Measurements from ENCODE around the gene INTS13. TPM values are rescaled to one million over a fixed set of nuclear protein-coding genes. Genes with fewer than 3 reads are reported as not detected.
"Not testable (repeated sequence)": the region's sequence is repeated elsewhere in the genome, so short reads cannot be mapped to it uniquely, and the experiment has no call there.

The INTS13 gene, protein sequence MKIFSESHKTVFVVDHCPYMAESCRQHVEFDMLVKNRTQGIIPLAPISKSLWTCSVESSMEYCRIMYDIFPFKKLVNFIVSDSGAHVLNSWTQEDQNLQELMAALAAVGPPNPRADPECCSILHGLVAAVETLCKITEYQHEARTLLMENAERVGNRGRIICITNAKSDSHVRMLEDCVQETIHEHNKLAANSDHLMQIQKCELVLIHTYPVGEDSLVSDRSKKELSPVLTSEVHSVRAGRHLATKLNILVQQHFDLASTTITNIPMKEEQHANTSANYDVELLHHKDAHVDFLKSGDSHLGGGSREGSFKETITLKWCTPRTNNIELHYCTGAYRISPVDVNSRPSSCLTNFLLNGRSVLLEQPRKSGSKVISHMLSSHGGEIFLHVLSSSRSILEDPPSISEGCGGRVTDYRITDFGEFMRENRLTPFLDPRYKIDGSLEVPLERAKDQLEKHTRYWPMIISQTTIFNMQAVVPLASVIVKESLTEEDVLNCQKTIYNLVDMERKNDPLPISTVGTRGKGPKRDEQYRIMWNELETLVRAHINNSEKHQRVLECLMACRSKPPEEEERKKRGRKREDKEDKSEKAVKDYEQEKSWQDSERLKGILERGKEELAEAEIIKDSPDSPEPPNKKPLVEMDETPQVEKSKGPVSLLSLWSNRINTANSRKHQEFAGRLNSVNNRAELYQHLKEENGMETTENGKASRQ
- total RNA-seq = 100 to 1,000 TPM in 1 of 2 donors, 10 to 100 TPM in 1; 64.1 to 101 TPM

DNA sequence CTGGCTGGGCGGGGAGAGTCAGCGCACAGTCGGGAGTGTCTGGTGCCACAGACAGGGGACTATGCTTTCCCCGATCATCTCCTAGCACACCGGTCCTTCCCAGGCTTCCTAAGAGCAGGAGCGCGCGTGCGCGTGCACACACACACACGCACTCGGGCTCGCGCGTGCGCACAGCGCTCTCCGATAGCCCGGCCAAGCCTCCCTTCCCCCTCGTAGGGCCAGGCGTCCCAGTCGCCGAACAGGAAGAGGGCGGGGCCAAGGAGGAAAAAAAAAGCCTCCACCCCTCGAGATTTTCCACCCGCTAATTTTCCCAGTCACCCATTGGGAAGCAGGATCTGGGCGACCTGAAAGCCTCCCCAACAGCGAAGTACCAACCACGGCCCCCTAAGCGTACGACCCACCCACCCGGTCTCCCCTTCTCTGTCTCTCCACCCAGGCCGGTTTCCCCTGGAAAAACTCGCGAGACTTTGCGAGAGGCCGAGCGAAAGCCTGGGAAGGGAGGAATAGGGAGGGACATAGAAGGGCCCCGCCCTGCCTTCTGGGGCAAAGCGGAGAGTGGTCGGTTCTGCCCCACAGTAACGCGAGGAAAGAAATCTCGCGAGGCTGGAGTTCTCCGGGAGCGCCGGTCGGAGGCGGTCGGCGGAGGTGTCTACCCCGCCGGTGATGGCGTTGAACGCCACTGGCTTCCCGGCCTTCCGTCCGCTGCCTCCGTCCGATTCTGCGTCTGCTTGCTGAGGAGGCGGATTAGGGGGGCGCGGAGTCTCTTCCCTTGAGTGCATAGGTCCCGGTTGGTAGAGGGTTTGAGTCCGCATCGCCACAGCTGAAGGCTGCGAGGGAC, at the start of gene INTS13, which contains the start of gene FGFR1OP2:
TSS of gene INTS13 (minus strand) at position 119 of the 838 bp plus-strand sequence. CDS start 1,178 bp downstream, outside the sequence.
TSS of gene FGFR1OP2 (plus strand) at position 608 of the 838 bp plus-strand sequence. CDS start 15,689 bp downstream, outside the sequence.
- Mint-ChIP-seq H3K4me3 (peak within 1 kb of the TSS; percentile 91), H3K36me3 (ENCODE audit: low read depth) (peaks cover 78% of the 10 kb centered on the region), H3K9me3 (no peaks in the 10 kb centered on the region), H3K27ac (peak within 1 kb of the TSS; percentile 87), H3K27me3 (no peaks in the 10 kb centered on the region), H3K4me1 (peaks cover 41% of the 10 kb centered on the region)
- peak; percentile 91 for ATAC-seq (replicated peaks)

DNA sequence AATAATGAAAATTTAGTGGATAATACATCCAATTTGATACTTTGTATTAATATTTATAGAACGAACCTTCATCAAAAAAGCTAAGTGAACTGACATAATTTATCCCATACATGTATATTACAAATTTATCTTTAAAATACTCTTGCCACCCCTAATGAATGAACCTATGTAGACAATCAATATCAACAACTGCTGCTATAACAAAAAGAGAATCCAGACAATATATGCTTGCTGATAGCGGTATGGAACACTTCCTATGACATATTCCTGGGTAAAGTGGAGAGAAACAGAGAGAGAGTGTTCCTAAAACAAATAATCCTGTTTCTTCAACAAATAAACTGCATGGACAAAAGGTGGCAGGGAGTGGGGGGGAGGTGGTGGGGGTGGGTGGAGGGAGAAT, 45.1 kb upstream of the INTS13 start:
- H3K27ac Mint-ChIP-seq = no peak overlapping the region
- H3K4me3 Mint-ChIP-seq = no peak overlapping the region
- ATAC-seq (replicated peaks) = no peak
- H3K9me3 Mint-ChIP-seq = peaks cover 4% of the 10 kb centered on the region
- H3K27me3 Mint-ChIP-seq = no peaks in the 10 kb centered on the region
- H3K36me3 Mint-ChIP-seq (ENCODE audit: low read depth) = peaks cover 57% of the 10 kb centered on the region
- no peaks in the 10 kb centered on the region for H3K4me1 Mint-ChIP-seq

DNA sequence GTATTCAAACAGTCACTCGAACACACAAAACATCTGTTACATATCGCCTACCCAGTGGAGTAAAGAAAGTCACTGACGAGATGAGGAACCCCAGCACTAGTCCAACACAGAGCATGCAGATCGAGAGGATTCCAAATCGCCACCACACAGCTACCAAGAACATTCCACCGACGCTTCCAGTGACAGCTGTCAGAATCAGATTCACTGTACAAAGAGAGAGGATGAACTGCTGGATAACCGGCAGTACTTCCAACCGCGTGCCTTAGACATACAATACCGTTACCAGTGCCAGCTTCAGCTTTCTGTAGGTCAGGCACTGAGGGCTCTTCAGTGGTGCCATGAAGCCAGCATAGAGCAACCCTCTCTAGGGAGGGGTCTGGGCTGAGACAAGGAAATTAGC, 42.0 kb upstream of the INTS13 start:
- Mint-ChIP-seq H3K4me3 (no peak overlapping the region), H3K27me3 (no peaks in the 10 kb centered on the region), H3K36me3 (ENCODE audit: low read depth) (peaks cover 52% of the 10 kb centered on the region), H3K9me3 (no peaks in the 10 kb centered on the region), H3K4me1 (peaks cover 4% of the 10 kb centered on the region), H3K27ac (no peak overlapping the region)
- ATAC-seq (replicated peaks) = no peak

DNA sequence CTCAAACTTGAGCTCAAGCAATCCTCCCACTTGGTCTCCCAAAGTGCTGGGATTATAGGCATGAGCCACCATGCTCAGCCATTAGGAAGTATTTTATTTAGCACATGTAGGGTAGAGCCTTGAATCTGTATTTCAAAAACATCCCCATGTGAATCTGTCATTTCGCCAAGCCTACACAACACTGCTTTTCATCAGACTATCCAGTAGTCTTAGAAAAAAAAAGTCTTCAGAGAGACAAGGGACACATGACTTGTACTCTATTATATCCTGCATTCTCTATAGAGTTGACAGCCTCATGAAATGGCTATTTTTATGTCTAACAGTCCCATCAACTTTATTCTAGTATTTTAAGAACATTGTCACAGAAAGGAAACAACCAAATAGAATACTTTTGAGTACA, 41.0 kb upstream of the INTS13 start:
- Mint-ChIP-seq H3K27ac (no peak overlapping the region), H3K9me3 (no peaks in the 10 kb centered on the region), H3K36me3 (ENCODE audit: low read depth) (peaks cover 54% of the 10 kb centered on the region), H3K4me1 (peaks cover 7% of the 10 kb centered on the region), H3K27me3 (no peaks in the 10 kb centered on the region), H3K4me3 (no peak overlapping the region)
- no peak for ATAC-seq (replicated peaks)

DNA sequence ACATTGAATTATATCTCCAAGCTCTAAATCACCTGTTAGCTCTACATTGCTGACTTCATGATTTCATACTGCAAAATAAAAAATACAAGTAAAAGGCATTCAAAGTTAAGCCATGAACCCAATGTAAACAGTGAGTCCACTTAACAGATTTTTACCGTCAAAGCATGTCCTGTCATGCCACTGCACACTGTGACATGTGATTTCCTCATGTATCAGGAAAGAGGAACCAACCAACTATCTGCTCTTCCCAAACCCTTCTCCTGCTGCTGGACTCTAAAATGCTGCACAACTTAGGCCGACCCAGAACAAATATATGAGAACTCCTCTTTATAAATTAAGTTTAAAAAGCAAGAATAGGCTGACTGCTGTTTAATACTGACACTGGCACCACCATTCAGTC, 38.9 kb upstream of the INTS13 start:
- H3K4me1 Mint-ChIP-seq = peaks cover 12% of the 10 kb centered on the region
- no peak overlapping the region for H3K27ac Mint-ChIP-seq
- H3K9me3 Mint-ChIP-seq = no peaks in the 10 kb centered on the region
- H3K27me3 Mint-ChIP-seq = no peaks in the 10 kb centered on the region
- H3K4me3 Mint-ChIP-seq = no peak overlapping the region
- ATAC-seq (replicated peaks) = no peak
- peaks cover 50% of the 10 kb centered on the region for H3K36me3 Mint-ChIP-seq (ENCODE audit: low read depth)

DNA sequence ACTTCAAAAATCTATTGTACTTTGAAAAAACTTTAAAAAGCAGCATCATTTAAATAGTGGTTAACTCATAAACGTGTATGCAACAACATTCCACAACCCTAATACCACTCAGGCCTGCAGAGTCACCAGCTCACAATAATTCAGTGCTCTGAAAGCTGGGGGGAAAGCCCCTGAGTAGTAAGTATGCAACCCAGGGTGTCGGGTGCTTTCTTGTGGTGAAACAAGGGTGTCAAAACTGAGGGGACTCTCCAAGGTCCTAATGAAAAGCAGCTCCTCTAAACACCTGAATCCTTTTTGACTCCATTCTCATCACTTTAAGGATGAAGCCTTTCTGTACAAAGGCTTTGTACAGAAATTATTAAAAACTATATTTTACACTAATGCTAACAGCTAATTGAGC, 34.2 kb upstream of the INTS13 start:
- H3K27ac Mint-ChIP-seq = no peak overlapping the region
- no peaks in the 10 kb centered on the region for H3K9me3 Mint-ChIP-seq
- ATAC-seq (replicated peaks) = peak; percentile 100
- H3K4me1 Mint-ChIP-seq = peaks cover 20% of the 10 kb centered on the region
- peak overlapping the region; percentile 39 for H3K4me3 Mint-ChIP-seq
- H3K27me3 Mint-ChIP-seq = no peaks in the 10 kb centered on the region
- peaks cover 57% of the 10 kb centered on the region for H3K36me3 Mint-ChIP-seq (ENCODE audit: low read depth)

DNA sequence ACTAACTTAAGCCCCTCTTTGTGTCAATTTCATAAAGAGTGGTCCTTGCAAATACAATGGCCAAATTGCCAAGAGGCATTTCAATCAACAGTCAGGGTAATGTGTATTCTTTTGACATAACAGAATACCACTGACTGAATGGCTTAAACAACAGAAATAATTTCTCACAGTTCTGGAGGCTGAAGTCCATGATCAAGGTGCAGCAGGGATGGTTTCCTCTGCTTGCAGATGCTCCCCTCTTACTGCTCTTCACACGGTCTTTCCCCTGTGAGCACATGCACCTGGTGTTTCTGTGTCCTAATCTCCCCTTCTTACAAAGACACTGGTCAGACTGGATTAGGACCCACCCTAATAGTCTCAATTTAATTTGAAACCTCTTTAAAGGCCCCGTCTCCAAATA, 32.4 kb upstream of the INTS13 start:
- no peaks in the 10 kb centered on the region for H3K9me3 Mint-ChIP-seq
- no peak overlapping the region for H3K27ac Mint-ChIP-seq
- no peak overlapping the region for H3K4me3 Mint-ChIP-seq
- no peaks in the 10 kb centered on the region for H3K27me3 Mint-ChIP-seq
- H3K4me1 Mint-ChIP-seq = peaks cover 16% of the 10 kb centered on the region
- peaks cover 59% of the 10 kb centered on the region for H3K36me3 Mint-ChIP-seq (ENCODE audit: low read depth)
- no peak for ATAC-seq (replicated peaks)

DNA sequence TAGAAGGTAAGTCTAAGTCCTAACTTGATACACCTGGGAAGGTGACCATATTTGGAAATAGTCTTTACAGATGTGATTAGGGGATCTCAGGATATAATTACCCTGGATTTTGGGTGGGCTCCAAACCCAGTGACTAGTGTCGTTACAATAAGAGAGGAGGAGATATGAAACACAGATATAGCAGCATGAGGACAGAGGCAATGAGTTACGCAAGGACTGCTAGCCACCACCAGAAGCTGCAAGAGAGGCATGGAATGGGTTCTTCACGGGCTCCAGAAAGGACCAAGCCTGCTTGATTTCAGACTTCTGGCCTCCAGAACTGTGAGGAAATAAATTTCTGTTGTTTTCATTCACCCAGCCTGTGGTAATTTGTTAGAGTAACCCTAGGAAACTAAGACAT, 29.1 kb upstream of the INTS13 start:
- ATAC-seq (replicated peaks) = no peak
- peaks cover 10% of the 10 kb centered on the region for H3K4me1 Mint-ChIP-seq
- no peaks in the 10 kb centered on the region for H3K27me3 Mint-ChIP-seq
- no peak overlapping the region for H3K27ac Mint-ChIP-seq
- H3K4me3 Mint-ChIP-seq = no peak overlapping the region
- peaks cover 69% of the 10 kb centered on the region for H3K36me3 Mint-ChIP-seq (ENCODE audit: low read depth)
- no peaks in the 10 kb centered on the region for H3K9me3 Mint-ChIP-seq

DNA sequence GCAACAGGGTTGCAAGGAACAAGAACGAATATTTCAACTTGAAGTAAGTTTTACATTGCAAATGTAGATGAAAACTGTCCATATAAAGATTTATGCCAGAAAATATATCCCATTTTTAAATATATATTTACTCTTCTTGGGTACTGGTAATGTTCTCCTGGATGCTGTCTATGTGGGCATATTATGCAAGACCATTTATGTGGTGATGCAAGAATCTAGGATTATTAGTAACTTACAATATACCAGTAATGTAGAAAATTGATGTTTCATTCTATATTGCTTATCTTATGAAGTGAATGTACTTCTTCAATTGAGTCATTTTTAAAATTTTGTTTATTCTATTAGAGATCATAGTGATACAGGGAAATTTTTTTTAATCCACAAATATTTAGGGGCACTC, 25.6 kb upstream of the INTS13 start:
- H3K4me3 Mint-ChIP-seq = no peak overlapping the region
- no peak overlapping the region for H3K27ac Mint-ChIP-seq
- peaks cover 86% of the 10 kb centered on the region for H3K36me3 Mint-ChIP-seq (ENCODE audit: low read depth)
- H3K27me3 Mint-ChIP-seq = no peaks in the 10 kb centered on the region
- H3K4me1 Mint-ChIP-seq = no peaks in the 10 kb centered on the region
- ATAC-seq (replicated peaks) = no peak
- H3K9me3 Mint-ChIP-seq = no peaks in the 10 kb centered on the region

DNA sequence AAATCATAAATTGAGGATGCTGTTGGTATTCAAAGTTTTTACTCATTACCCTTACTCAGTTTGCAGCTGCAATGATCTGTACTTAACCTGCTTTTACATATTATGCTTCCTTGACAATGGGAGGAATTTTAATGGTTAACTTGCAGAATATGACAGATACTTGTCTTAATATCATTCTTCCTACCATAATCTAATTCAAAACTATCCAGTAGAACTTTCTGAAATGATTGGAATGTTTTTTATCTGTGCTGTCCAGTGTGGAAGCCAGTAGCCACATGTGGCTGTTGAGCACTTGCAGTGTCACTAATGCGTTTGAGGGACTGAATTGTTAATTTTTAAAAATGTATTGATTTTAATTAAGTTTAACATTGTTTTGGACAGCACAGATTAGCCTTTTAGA, 24.0 kb upstream of the INTS13 start:
- Mint-ChIP-seq H3K9me3 (no peaks in the 10 kb centered on the region), H3K27ac (no peak overlapping the region), H3K4me1 (peaks cover 1% of the 10 kb centered on the region), H3K36me3 (ENCODE audit: low read depth) (peaks cover 91% of the 10 kb centered on the region), H3K4me3 (no peak overlapping the region), H3K27me3 (no peaks in the 10 kb centered on the region)
- ATAC-seq (replicated peaks) = no peak

DNA sequence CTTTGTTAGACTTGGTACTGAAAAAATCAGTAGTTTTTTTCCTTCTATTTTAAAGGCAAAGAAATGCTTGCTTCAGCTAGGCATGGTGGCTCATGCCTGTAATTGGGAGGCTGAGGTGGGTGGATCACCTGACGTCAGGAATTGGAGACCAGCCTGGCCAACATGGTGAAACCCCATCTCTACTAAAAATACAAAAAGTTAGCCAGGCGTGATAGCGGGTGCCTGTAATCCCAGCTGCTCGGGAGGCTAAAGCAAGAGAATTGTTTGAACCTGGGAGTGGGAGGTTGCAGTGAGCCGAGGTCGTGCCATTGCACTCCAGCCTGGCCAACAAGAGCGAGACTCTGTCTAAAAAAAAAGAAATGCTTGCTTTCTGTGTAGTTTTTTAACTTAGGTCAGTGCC, 23.6 kb upstream of the INTS13 start:
- not testable (repeated sequence) for H3K9me3 Mint-ChIP-seq; H3K27me3 Mint-ChIP-seq; ATAC-seq (replicated peaks); H3K4me1 Mint-ChIP-seq; H3K4me3 Mint-ChIP-seq; H3K27ac Mint-ChIP-seq
- peaks cover 91% of the 10 kb centered on the region for H3K36me3 Mint-ChIP-seq (ENCODE audit: low read depth)

DNA sequence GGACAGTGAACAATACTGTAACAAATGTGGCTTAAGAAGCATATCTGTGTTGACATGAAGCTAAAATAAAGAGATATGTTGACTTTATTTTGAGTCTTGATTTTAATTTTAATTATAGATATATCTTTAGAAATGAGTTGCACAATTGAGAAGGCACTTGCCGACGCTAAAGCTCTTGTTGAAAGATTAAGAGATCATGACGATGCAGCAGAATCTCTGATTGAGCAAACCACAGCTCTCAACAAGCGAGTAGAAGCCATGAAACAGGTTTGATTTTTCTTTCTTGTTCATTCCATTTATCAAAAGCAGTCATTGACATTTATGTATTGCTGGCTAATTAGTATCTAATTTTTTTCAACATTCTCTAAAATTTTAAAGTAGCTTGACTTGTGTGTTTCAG, 16.2 kb upstream of the INTS13 start:
- ATAC-seq (replicated peaks) = no peak
- H3K36me3 Mint-ChIP-seq (ENCODE audit: low read depth) = peaks cover 76% of the 10 kb centered on the region
- H3K4me1 Mint-ChIP-seq = peaks cover 20% of the 10 kb centered on the region
- H3K4me3 Mint-ChIP-seq = no peak overlapping the region
- no peaks in the 10 kb centered on the region for H3K9me3 Mint-ChIP-seq
- no peaks in the 10 kb centered on the region for H3K27me3 Mint-ChIP-seq
- H3K27ac Mint-ChIP-seq = no peak overlapping the region

DNA sequence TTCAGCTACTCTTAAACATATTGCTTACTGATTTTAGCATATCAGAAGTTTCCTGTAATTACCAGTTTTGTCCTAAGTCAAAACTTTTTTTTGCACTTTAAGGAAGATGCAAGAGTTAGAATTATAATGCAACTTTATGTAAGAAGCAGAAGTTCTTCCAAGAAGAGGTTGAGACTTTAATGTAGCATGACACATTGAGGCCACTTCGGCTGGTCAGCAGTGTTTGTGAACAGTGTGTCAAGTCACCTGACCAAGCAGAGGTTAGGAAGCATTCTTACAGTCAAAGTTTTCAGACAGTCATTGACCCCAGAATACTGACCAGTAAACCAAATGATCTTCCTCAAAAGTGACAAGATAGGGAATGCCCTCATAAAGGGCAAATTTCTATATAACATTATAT, 15.7 kb upstream of the INTS13 start:
- Mint-ChIP-seq H3K4me3 (no peak overlapping the region), H3K27me3 (no peaks in the 10 kb centered on the region), H3K4me1 (peaks cover 22% of the 10 kb centered on the region), H3K27ac (no peak overlapping the region), H3K9me3 (no peaks in the 10 kb centered on the region), H3K36me3 (ENCODE audit: low read depth) (peaks cover 76% of the 10 kb centered on the region)
- no peak for ATAC-seq (replicated peaks)

DNA sequence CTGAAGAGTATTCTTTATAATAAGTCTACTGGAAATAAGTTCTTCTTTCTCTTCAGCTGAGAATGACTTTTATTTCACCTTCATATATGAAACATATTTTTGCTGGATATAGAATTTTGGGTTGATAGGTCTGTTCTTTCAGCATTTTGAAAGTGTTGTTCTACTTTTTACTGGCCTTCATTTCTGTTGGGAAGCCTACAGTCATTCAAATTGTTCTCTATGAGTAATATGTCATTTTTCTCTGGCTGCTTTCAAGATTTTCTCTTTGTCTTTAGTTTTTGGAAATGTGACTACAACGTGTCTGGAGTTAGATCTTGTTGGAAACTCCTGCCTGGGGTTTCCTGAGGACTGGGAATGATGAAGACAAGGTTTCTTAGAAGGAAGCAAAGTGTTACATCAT, 10.5 kb upstream of the INTS13 start:
- peak; percentile 62 for ATAC-seq (replicated peaks)
- Mint-ChIP-seq H3K9me3 (no peaks in the 10 kb centered on the region), H3K27me3 (no peaks in the 10 kb centered on the region), H3K36me3 (ENCODE audit: low read depth) (peaks cover 73% of the 10 kb centered on the region), H3K4me1 (peaks cover 41% of the 10 kb centered on the region), H3K27ac (peak overlapping the region; percentile 18), H3K4me3 (peak overlapping the region; percentile 8)
